A549 (cell line): ENCODE results near the gene TAF4. TPM values are rescaled to one million over a fixed set of nuclear protein-coding genes. Genes with fewer than 3 reads are reported as not detected.

Experiments
- ATAC-seq, 2 experiments: fragments of 200-7000 bp in 1 of 2; fragments of >200 bp in 1 of 2; cut with Nextera tagmentation in 1 of 2; cut with Tn5 transposase in 1 of 2; 3 replicates each; pipeline versions ENCODE4 v1.8.0 to v1.9.1; 2018 to 2020; ENCODE audit warnings: mild to moderate bottlenecking in 1 of 2, moderate library complexity in 1 of 2
- CTCF ChIA-PET: fragments of 300-600 bp; sonication (Branson Sonifier 250); formaldehyde crosslinking; extraction: SDS; loops from one replicate; lab custom pipeline; 2021; ENCODE audit warnings: antibody characterized with exemption, inconsistent platforms; lab: Yijun Ruan, JAX
- POLR2A ChIA-PET: fragments of 350-600 bp; formaldehyde crosslinking; extraction: SDS; loops from one replicate; lab custom pipeline; 2021; ENCODE audit warnings: antibody characterized with exemption, inconsistent platforms; lab: Yijun Ruan, JAX
- DNase-seq, 2 experiments: peaks; one replicate each; pipeline versions ENCODE4 v3.0.0 to v3.0.0-alpha.2; 2011 to 2016; ENCODE audit warnings: low read depth in 1 of 2, low spot score in 1 of 2
- FAIRE-seq: peaks from 2 replicates; lab custom pipeline; 2011; peaks lifted over from hg19 to GRCh38; lab: Jason Lieb, UNC
- H3K27ac ChIP-seq, 2 experiments: fragments of >200 bp; sonication (Bioruptor Twin); formaldehyde crosslinking; 3 replicates each; pipeline ENCODE4 v1.5.1; 2016 to 2017
- H3K4me1 ChIP-seq: fragments of >200 bp; sonication (Bioruptor Twin); formaldehyde crosslinking; 3 replicates; pipeline ENCODE4 v1.6.1; 2016
- H3K4me2 ChIP-seq: fragments of >200 bp; sonication (Bioruptor Twin); formaldehyde crosslinking; 3 replicates; pipeline ENCODE4 v1.6.1; 2016
- H3K4me3 ChIP-seq: fragments of >200 bp; sonication (Bioruptor Twin); formaldehyde crosslinking; 3 replicates; pipeline ENCODE4 v1.5.1; 2016
- H3K9me3 ChIP-seq: fragments of >200 bp; sonication (Bioruptor Twin); formaldehyde crosslinking; 3 replicates; pipeline ENCODE4 v1.6.1; 2016
- CBX8 ChIP-seq: fragments of 200-600 bp; sonication (generic); IDR thresholded peaks from 2 replicates; pipeline ENCODE4 v1.6.1; 2016
- CHD4 ChIP-seq: fragments of 200-600 bp; sonication (generic); IDR thresholded peaks from 2 replicates; pipeline ENCODE4 v1.6.1; 2016; ENCODE audit warnings: antibody characterized with exemption, mild to moderate bottlenecking, borderline replicate concordance
- CTCF ChIP-seq: fragments of >200 bp; sonication (Bioruptor Twin); formaldehyde crosslinking; IDR thresholded peaks from 3 replicates; pipeline ENCODE4 v1.5.1; 2016
- E2F6 ChIP-seq: IDR thresholded peaks from 2 replicates; pipeline ENCODE4 v1.6.1; 2012; ENCODE audit warnings: low read depth, borderline replicate concordance
- EHF ChIP-seq: fragments of 250-450 bp; sonication (Bioruptor Pico); IDR thresholded peaks from 2 replicates; pipeline ENCODE4 v1.5.0; 2020; ENCODE audit warnings: mild to moderate bottlenecking
- ESRRA ChIP-seq: fragments of 150-350 bp; IDR thresholded peaks from 2 replicates; pipeline ENCODE4 v1.6.1; 2014; ENCODE audit warnings: mild to moderate bottlenecking, low read length, borderline replicate concordance
- FOSB ChIP-seq: fragments of 250-450 bp; sonication (Bioruptor Pico); IDR thresholded peaks from 2 replicates; pipeline ENCODE4 v1.5.0; 2020; ENCODE audit warnings: mild to moderate bottlenecking, moderate library complexity
- FOSL2 ChIP-seq, 2 experiments: fragments of 450-650 bp in 1 of 2; fragments of >200 bp in 1 of 2; sonication (Bioruptor Twin) in 1 of 2; formaldehyde crosslinking; IDR thresholded peaks; 2 replicates each; pipeline versions ENCODE4 v1.5.0 to v1.6.1; 2016 to 2020; ENCODE audit warnings: mild to moderate bottlenecking in 1 of 2, moderate library complexity in 1 of 2
- HEYL ChIP-seq: fragments of 250-450 bp; sonication (Bioruptor Pico); IDR thresholded peaks from 2 replicates; pipeline ENCODE4 v1.8.0; 2021; ENCODE audit warnings: mild to moderate bottlenecking, moderate library complexity
- HOXA7 ChIP-seq: fragments of 250-450 bp; sonication (Bioruptor Pico); IDR thresholded peaks from 2 replicates; pipeline ENCODE4 v1.5.0; 2020; ENCODE audit warnings: mild to moderate bottlenecking, moderate library complexity
- JUNB ChIP-seq: fragments of >200 bp; sonication (Bioruptor Twin); formaldehyde crosslinking; IDR thresholded peaks from 2 replicates; pipeline ENCODE4 v1.6.1; 2016
- KDM5A ChIP-seq: fragments of 200-600 bp; sonication (generic); IDR thresholded peaks from 2 replicates; pipeline ENCODE4 v1.6.1; 2016; ENCODE audit warnings: antibody characterized with exemption, mild to moderate bottlenecking
- MAZ ChIP-seq: fragments of 150-350 bp; IDR thresholded peaks from 2 replicates; pipeline ENCODE4 v1.6.1; 2014; ENCODE audit warnings: antibody characterized with exemption, low read depth, low read length, borderline replicate concordance
- NFE2L2 ChIP-seq: fragments of 150-350 bp; conservative IDR thresholded peaks from 2 replicates; pipeline ENCODE4 v1.6.1; 2014; ENCODE audit warnings: low read length
- NPAS2 ChIP-seq: fragments of 250-450 bp; sonication (Bioruptor Pico); IDR thresholded peaks from 2 replicates; pipeline ENCODE4 v1.8.0; 2022; ENCODE audit warnings: mild to moderate bottlenecking, moderate library complexity, borderline replicate concordance
- PBX3 ChIP-seq: IDR thresholded peaks from 2 replicates; pipeline ENCODE4 v1.6.1; 2012
- PHF8 ChIP-seq: fragments of 200-600 bp; sonication (generic); IDR thresholded peaks from 2 replicates; pipeline ENCODE4 v1.6.1; 2016; ENCODE audit warnings: low read depth, mild to moderate bottlenecking, antibody characterized with exemption, moderate library complexity, borderline replicate concordance
- POLR2AphosphoS2 ChIP-seq: conservative IDR thresholded peaks from 2 replicates; pipeline ENCODE4 v1.6.1; 2012; ENCODE audit warnings: low read length, improper control_type of control experiment, inconsistent platforms
- RCOR1 ChIP-seq: fragments of 150-350 bp; IDR thresholded peaks from 2 replicates; pipeline ENCODE4 v1.6.1; 2014; ENCODE audit warnings: antibody characterized with exemption, low read length, low read depth
- RFX5 ChIP-seq: fragments of 450-650 bp; IDR thresholded peaks from 2 replicates; pipeline ENCODE4 v1.7.1; 2014; ENCODE audit warnings: antibody characterized with exemption, mild to moderate bottlenecking, moderate library complexity
- RNF2 ChIP-seq: fragments of 200-600 bp; sonication (generic); IDR thresholded peaks from 2 replicates; pipeline ENCODE4 v1.6.1; 2016; ENCODE audit warnings: low read depth, mild to moderate bottlenecking, antibody characterized with exemption, moderate library complexity, borderline replicate concordance
- TP53 ChIP-seq: fragments of 250-450 bp; sonication (Bioruptor Pico); IDR thresholded peaks from 2 replicates; pipeline ENCODE4 v1.5.0; 2021; ENCODE audit warnings: mild to moderate bottlenecking, moderate library complexity
- USF2 ChIP-seq: fragments of 450-650 bp; IDR thresholded peaks from 2 replicates; pipeline ENCODE4 v1.6.1; 2014; ENCODE audit warnings: antibody characterized with exemption
- ZC3H11A ChIP-seq: fragments of 450-650 bp; IDR thresholded peaks from 2 replicates; pipeline ENCODE4 v1.6.1; 2014; ENCODE audit warnings: antibody characterized with exemption, mild to moderate bottlenecking
- ZNF302 ChIP-seq: fragments of 250-450 bp; sonication (Bioruptor Pico); IDR thresholded peaks from 2 replicates; pipeline ENCODE4 v1.9.0; 2021; ENCODE audit warnings: inconsistent platforms, mild to moderate bottlenecking, moderate library complexity
- WGBS: methylation state at CpG from one replicate; pipeline ENCODE4 v1.1.6; 2017; ENCODE audit errors: missing lambda C conversion rate; 5-methylcytosine and 5-hydroxymethylcytosine counted together
- polyA plus RNA-seq, 4 experiments: library from polyadenylated mRNA; depleted of rRNA in 3 of 4; stranded (reverse); fragments of >200 nt; fragmentation: RNase III in 1 of 4; extraction: RNeasy Plus Mini Kit Qiagen cat#74134 plus additional on column Dnase treatment in 1 of 4; gene quantifications; 2 replicates in 3 of 4; 3 replicates in 1 of 4; pipeline ENCODE4 v1.2.3, GENCODE V29; 2011 to 2017

The TAF4 gene
- polyA plus RNA-seq, 2 of the 4 experiments (the other 2 are of a cell fraction): 6.1 to 11.0 TPM

- DNase-seq (no peak), ATAC-seq (no peak), FAIRE-seq (no peak)
- Histone ChIP-seq H3K27ac (no peak overlapping the region), H3K4me2 (no peak overlapping the region), H3K9me3 (no peaks in the 10 kb centered on the region), H3K4me1 (no peaks in the 10 kb centered on the region), H3K4me3 (no peak overlapping the region)
- CTCF ChIA-PET: interaction anchor here (0.9 kb wide), 2 partner anchors 53 to 161 kb away, joined by 3 read pairs; no protein-coding TSS in a partner anchor
- no peak for TF ChIP-seq KDM5A
- TF ChIP-seq FOSL2 (IDR thresholded peaks at IDR 0.05): no peak
- TF ChIP-seq FOSL2 (CRISPR knock-in tag; IDR thresholded peaks at IDR 0.05): no peak
- TF ChIP-seq NPAS2 (CRISPR knock-in tag): no peak
- TF ChIP-seq PHF8: no peak
- TF ChIP-seq E2F6: no peak
- no peak for TF ChIP-seq CTCF
- TF ChIP-seq POLR2AphosphoS2: no peak
- no peak for TF ChIP-seq ZNF302 (CRISPR knock-in tag)
- TF ChIP-seq FOSB: no peak
- TF ChIP-seq HOXA7: no peak
- no peak for TF ChIP-seq RNF2
- no peak for TF ChIP-seq CHD4
- no peak for TF ChIP-seq MAZ
- no peak for TF ChIP-seq NFE2L2
- no peak for TF ChIP-seq EHF (CRISPR knock-in tag)
- TF ChIP-seq JUNB: no peak
- TF ChIP-seq RFX5: no peak
- TF ChIP-seq USF2: no peak
- no peak for TF ChIP-seq ESRRA
- WGBS: 95% methylated on average over 11 of the region's 11 CpGs
- POLR2A ChIA-PET: no interaction called here
Observed at GRCh38 chr20:61975407-61976129, 90.1 kb downstream of the TAF4 start.

GRCh38 chr20:61974357-61974665 is 91.4 kb downstream of the TAF4 start:
- no peak for DNase-seq
- POLR2A ChIA-PET: no interaction called here
- no peak for ATAC-seq
- no peaks in the 10 kb centered on the region for H3K4me1 ChIP-seq
- no peaks in the 10 kb centered on the region for H3K9me3 ChIP-seq
- H3K4me3 ChIP-seq: no peak overlapping the region
- TF ChIP-seq CHD4 (no peak), HEYL (CRISPR knock-in tag) (no peak), FOSB (no peak), E2F6 (no peak), ZC3H11A (no peak), TP53 (CRISPR knock-in tag) (no peak), NFE2L2 (no peak), FOSL2 (IDR thresholded peaks at IDR 0.05) (no peak), FOSL2 (CRISPR knock-in tag; IDR thresholded peaks at IDR 0.05) (no peak), RCOR1 (no peak), PBX3 (no peak), CBX8 (no peak)
- H3K4me2 ChIP-seq: no peak overlapping the region
- no peak for FAIRE-seq
- WGBS: 94% methylated on average over 14 of the region's 14 CpGs
- CTCF ChIA-PET: interaction anchor here (1.4 kb wide), 1 partner anchor 36 kb away, joined by 3 read pairs; no protein-coding TSS in a partner anchor
- H3K27ac ChIP-seq: no peak overlapping the region
